ENCODE results near the gene ELOVL6.

- TF ChIP-seq CTCF (IDR thresholded peaks at IDR 0.05), result no peak
- no peak for TF ChIP-seq POLR2A (IDR thresholded peaks at IDR 0.05)
These were observed 176.0 kb downstream of the ELOVL6 start for GRCh38 chr4:110022457-110022856.

Measured in testis (tissue), 2 donors.